K562 treated with DMSO at 1 percent for 24 hours (cell line): ENCODE results near the gene NUP155. TPM values are rescaled to one million over a fixed set of nuclear protein-coding genes. Genes with fewer than 3 reads are reported as not detected.

Experiments
- total RNA-seq: library from RNA; unstranded; fragments of 300-600 nt; gene quantifications from 2 replicates; pipeline ENCODE4 v1.2.3, GENCODE V29; 2022; ENCODE audit warnings: low read depth; ENCODE audit not compliant: insufficient read depth

NUP155 gene
- 14.1 and 19.3 TPM in 2 replicates for total RNA-seq

DNA sequence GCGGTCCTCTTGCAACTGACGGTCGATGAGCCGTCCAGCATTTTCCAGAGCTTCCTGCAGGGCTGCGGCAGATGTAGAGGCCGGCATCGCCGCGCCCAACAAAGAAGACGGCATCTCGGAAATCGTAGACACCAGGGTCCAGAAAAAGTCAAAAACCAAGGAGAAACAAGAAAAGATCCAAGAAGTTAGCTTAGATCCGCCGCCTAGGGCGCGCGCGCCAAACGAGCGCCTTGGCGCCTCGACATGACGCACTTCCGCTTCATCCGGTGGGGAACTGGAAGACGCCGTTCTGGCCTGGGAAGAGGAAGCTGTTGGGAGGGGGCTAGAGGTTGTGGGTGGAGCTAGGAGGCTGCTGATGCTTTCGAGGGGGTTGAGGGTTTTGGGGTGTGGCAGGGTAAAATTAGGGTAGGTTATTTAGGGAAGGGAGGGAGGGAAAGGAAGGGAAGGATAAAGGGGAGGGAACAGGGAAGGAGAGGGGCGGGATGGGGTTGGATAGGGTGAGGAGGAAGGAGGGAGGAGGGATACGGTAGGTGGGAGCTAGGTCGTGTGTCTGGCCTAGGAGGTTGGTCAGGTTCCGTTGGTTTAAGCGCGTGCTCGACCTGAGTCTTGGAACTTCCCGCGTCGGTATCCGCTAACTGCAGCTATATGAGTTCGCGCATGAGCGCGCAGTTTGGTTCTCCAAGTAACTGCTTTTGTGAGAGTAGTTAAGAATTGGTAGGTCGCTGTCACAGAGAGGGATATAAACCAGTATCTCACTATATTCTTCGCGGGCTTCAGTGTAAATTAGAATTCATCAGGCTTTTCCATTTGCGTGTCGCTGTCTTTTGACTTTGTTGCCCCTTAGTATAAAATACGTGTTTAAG, at the start of gene NUP155:
Gene NUP155, minus strand, starts transcription at position 243 of the 863 bp plus-strand sequence. Its CDS starts 129 bp downstream, at position 114.

GRCh38 chr5:37379100-37379628, 8.3 kb upstream of the NUP155 start, which contains the start of gene WDR70:
Gene WDR70 (plus strand): TSS chr5:37379318. CDS start chr5:37379368, 50 bp downstream.

DNA sequence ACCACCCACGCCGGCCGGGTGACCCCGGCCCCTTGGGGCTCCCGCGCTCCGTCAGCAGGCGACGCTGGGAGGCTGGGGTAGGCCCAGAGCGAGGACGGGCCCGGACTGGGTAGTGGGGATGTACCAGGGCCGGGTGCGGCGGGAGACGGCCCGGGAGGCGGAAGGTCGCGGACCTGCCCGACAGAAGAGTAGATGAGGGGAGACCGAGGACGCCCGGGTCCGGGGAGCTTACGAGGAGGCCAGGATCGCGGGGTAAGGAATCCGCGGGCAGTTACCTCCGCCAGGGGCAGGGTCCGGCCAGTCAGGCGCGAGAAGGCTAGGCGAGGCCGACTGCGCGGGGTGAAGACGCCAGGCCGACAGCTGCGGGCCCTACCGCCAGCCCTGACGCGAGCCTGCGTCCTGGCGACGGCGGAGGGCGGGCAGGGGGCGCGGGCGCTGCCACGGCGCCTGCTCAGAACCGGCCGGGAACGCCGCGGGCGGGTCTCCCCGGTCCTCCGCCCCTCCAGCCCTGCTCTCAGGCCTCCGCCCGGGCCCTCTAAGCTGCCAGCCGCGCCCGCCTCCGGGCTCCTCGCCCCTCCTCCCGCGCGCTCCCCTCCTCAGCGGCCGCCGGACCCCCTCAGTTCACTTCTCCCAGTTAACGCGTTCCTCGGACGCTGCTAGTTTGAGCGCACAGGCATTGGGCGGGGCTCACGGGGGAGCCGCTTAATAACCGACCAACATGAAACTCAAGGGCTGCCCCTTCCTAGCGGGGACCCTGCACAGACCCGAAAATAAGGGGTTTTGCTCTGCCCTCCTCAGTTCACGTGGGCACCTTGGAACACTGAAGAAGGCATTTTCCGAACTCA, 121.7 kb downstream of the NUP155 start, which contains the start of gene CPLANE1:
Gene CPLANE1, minus strand, starts transcription at position 407 of the 845 bp plus-strand sequence. CDS start 1,678 bp downstream, outside the sequence.

Other genes starting within 250 kb of the NUP155 start
- gene CPLANE1, start 121.7 kb downstream of the NUP155 start, total RNA-seq, result not detected in 2 replicates
- 16.2 and 19.3 TPM in 2 replicates for gene WDR70, start 8.2 kb upstream of the NUP155 start, total RNA-seq